Testis (tissue), 3 donors: ENCODE results near the gene PSME1. TPM values are rescaled to one million over a fixed set of nuclear protein-coding genes. Genes with fewer than 3 reads are reported as not detected.
A peak's percentile ranks its signal among the peaks of the same experiment; 100 is the strongest.

Experiments
- DNase-seq: peaks from one replicate; pipeline ENCODE4 v3.0.0-alpha.2; 2019
- H3K27ac ChIP-seq, 2 donors: fragments of 200-600 bp; sonication (generic); one replicate each; pipeline ENCODE4 v1.5.1; 2019
- H3K27me3 ChIP-seq: fragments of 200-600 bp; sonication (generic); one replicate; pipeline ENCODE4 v1.5.1; 2019
- H3K36me3 ChIP-seq: fragments of 200-600 bp; sonication (generic); one replicate; pipeline ENCODE4 v1.5.1; 2017; ENCODE audit warnings: low read depth; ENCODE audit errors: missing control alignments
- H3K4me1 ChIP-seq: fragments of 200-600 bp; sonication (generic); one replicate; pipeline ENCODE4 v1.5.1; 2019
- H3K4me3 ChIP-seq, 2 donors: fragments of 200-600 bp; sonication (generic); one replicate each; pipeline ENCODE4 v1.5.1; 2017 to 2019
- H3K9me3 ChIP-seq: fragments of 200-600 bp; sonication (generic); one replicate; pipeline ENCODE4 v1.5.1; 2017
- CTCF ChIP-seq, 3 experiments: fragments of 450-650 bp in 2 of 3; fragments of 200-600 bp in 1 of 3; sonication (generic) in 1 of 3; IDR thresholded peaks; one replicate each; pipeline ENCODE4 v1.5.1; 2016 to 2019; ENCODE audit warnings: antibody characterized with exemption in 3 of 3, mild to moderate bottlenecking in 2 of 3, moderate library complexity in 1 of 3
- POLR2A ChIP-seq: fragments of 450-650 bp; IDR thresholded peaks from one replicate; pipeline ENCODE4 v1.6.1; 2017; ENCODE audit warnings: antibody characterized with exemption, mild to moderate bottlenecking, moderate library complexity
- WGBS, 2 donors: methylation state at CpG; one replicate each; pipeline ENCODE4 v1.1.5; 2018; 5-methylcytosine and 5-hydroxymethylcytosine counted together
- intact Hi-C: fragments of 100-400 bp; cut with DNase I; formaldehyde crosslinking; loops from one replicate; pipeline ENCODE4 v1.15.1; 2023; ENCODE audit warnings: low total_unique reads
- polyA plus RNA-seq: library from polyadenylated mRNA; stranded (reverse); fragments of 350-450 nt; fragmentation: Illumina TruSeq; extraction: RNeasy Lipid Tissue Mini Kit (QIAGEN cat#74804); gene quantifications from one replicate; pipeline ENCODE4 v1.2.3, GENCODE V29; 2014; ENCODE audit warnings: low read depth, low replicate concordance; ENCODE audit not compliant: insufficient read depth
- total RNA-seq, 2 donors: library from RNA; depleted of rRNA; stranded (reverse); fragments of >200 nt; gene quantifications; one replicate each; pipeline ENCODE4 v1.2.3, GENCODE V29; 2016

Gene PSME1
- total and polyA plus RNA-seq, 3 donors from 2014 or later = 43.3 to 101 (median 63.9) TPM

DNA sequence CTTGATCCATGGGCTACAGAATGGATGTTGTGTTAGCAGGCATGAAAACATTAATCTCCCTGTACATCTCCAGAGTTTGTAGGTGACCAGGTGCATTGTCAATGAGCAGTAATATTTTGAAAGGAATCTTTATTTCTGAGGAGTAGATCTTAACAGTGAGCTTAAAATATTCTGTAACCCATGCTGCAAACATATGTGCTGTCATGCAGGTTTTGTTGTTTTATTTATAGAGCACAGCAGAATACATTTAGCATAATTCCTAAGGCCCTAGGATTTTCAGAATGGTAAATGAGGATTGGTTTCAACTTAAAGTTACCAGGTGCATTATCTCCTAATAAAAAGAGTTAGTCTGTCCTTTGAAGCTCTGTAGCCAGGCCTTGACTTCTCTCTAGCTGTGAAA, 9.1 kb upstream of the PSME1 start:
- no peak overlapping the region for H3K4me3 ChIP-seq
- intact Hi-C loops = no loop called here
- H3K27ac ChIP-seq = no peak overlapping the region
- H3K27me3 ChIP-seq = no peaks in the 10 kb centered on the region
- peaks cover 9% of the 10 kb centered on the region for H3K4me1 ChIP-seq
- no peaks in the 10 kb centered on the region for H3K9me3 ChIP-seq
- TF ChIP-seq CTCF (IDR thresholded peaks at IDR 0.05) (no peak), POLR2A (no peak)
- DNase-seq = no peak
- H3K36me3 ChIP-seq = no peaks in the 10 kb centered on the region

- no peak overlapping the region for H3K27ac ChIP-seq
- no peaks in the 10 kb centered on the region for H3K9me3 ChIP-seq
- TF ChIP-seq POLR2A (no peak), CTCF (IDR thresholded peaks at IDR 0.05) (no peak)
- peaks cover 9% of the 10 kb centered on the region for H3K4me1 ChIP-seq
- intact Hi-C loops = no loop called here
- no peaks in the 10 kb centered on the region for H3K27me3 ChIP-seq
- H3K36me3 ChIP-seq = no peaks in the 10 kb centered on the region
- 86 to 96% methylated on average over 2 of the region's 2 CpGs for WGBS, 2 donors
- H3K4me3 ChIP-seq = no peak overlapping the region
- DNase-seq = no peak
These were observed 8.3 kb upstream of the PSME1 start for GRCh38 chr14:24127673-24128072.

DNA sequence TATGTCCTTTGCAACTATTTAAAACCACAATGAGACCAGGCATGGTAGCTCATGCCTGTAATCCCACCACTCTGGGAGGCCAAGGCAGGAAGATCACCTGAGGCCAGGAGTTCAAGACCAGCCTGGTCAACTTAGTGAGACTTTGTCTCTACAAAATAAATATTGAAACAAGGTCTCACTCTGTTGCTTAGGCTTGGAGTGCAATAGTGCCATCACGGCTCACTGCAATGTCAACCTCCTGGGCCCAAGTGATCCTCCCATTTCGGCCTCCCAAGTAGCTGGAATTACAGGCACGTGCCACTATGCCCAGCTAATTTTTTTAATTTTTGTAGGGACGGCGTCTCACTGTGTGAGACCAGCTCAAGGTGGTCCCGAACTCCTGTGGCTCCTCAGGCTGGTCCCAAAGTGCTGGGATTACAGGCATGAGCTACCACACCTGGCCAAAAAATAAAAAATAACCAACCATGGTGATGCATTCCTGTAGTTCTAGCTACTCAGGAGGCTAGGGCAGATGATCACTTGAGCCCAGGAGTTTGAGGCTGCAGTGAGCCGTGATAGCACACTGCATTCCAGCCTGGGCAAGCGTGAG, 6.5 kb upstream of the PSME1 start:
- peaks cover 9% of the 10 kb centered on the region for H3K4me1 ChIP-seq
- intact Hi-C loops = no loop called here
- no peaks in the 10 kb centered on the region for H3K36me3 ChIP-seq
- 88 to 90% methylated on average over 8 of the region's 8 CpGs for WGBS, 2 donors
- H3K27me3 ChIP-seq = no peaks in the 10 kb centered on the region
- H3K27ac ChIP-seq = no peak overlapping the region
- TF ChIP-seq CTCF (IDR thresholded peaks at IDR 0.05) (no peak), POLR2A (no peak)
- H3K4me3 ChIP-seq = no peak overlapping the region
- no peaks in the 10 kb centered on the region for H3K9me3 ChIP-seq
- no peak for DNase-seq

- intact Hi-C loops = no loop called here
- 86 to 91% methylated on average over 5 of the region's 5 CpGs for WGBS, 2 donors
These were observed 5.6 kb upstream of the PSME1 start, which contains the start of gene FITM1 for GRCh38 chr14:24130380-24130716. FITM1 (plus strand) TSS chr14:24130659; CDS start chr14:24131564, 905 bp downstream.

More at GRCh38 chr14:24130380-24130716, 5.6 kb upstream of the PSME1 start, which contains the start of gene FITM1:
- TF ChIP-seq POLR2A (no peak), CTCF (IDR thresholded peaks at IDR 0.05) (no peak)
- peak within 1 kb of the TSS in 1 of 2 donors; percentile 46 for H3K27ac ChIP-seq
- no peak within 1 kb of the TSS for H3K4me3 ChIP-seq
- H3K36me3 ChIP-seq = no peaks in the 10 kb centered on the region
- peaks cover 10% of the 10 kb centered on the region for H3K4me1 ChIP-seq
- H3K27me3 ChIP-seq = no peaks in the 10 kb centered on the region
- H3K9me3 ChIP-seq = no peaks in the 10 kb centered on the region
- DNase-seq = no peak
